ENCODE measurements around the gene HERC6.
"Not testable (repeated sequence)": the region's sequence is repeated elsewhere in the genome, so short reads cannot be mapped to it uniquely, and the experiment has no call there.

HERC6 gene

GRCh38 chr4:88341227-88342192, 37.1 kb upstream of the HERC6 start:
- Histone ChIP-seq H4K20me1 (ENCODE audit: low read depth, low read length) (no peaks in the 10 kb centered on the region), H3K4me3 (ENCODE audit: insufficient read depth, low read length, poor library complexity, severe bottlenecking) (no peak overlapping the region), H3K9me2 (replicated peaks; ENCODE audit: insufficient read depth, low read length) (no peaks in the 10 kb centered on the region), H3K36me3 (ENCODE audit: low read length) (no peaks in the 10 kb centered on the region), H3K27ac (ENCODE audit: low read depth, low read length) (no peak overlapping the region), H3K79me2 (ENCODE audit: insufficient read depth, low read length) (no peaks in the 10 kb centered on the region), H3F3A (ENCODE audit: insufficient read depth) (no peaks in the 10 kb centered on the region), H3K27me3 (ENCODE audit: low read length) (no peaks in the 10 kb centered on the region), H3K9ac (ENCODE audit: low read length) (no peak overlapping the region), H2AFZ (ENCODE audit: low read depth, low read length, severe bottlenecking) (no peak overlapping the region), H3K9me3 (ENCODE audit: insufficient read depth, low read length) (no peaks in the 10 kb centered on the region), H3K4me2 (ENCODE audit: low read depth, low read length, poor library complexity, severe bottlenecking) (no peak overlapping the region)
- TF ChIP-seq CTCF (IDR thresholded peaks at IDR 0.05; ENCODE audit: insufficient read depth, low read length, poor library complexity, severe bottlenecking): no peak
- no peak for TF ChIP-seq EZH2phosphoT487 (conservative IDR thresholded peaks at IDR 0.05; ENCODE audit: low read length)

GRCh38 chr4:88346902-88347301, 31.8 kb upstream of the HERC6 start:
- not testable (repeated sequence) for H2AFZ ChIP-seq (ENCODE audit: low read depth, low read length, severe bottlenecking); H3K27ac ChIP-seq (ENCODE audit: low read depth, low read length); H3K9me2 ChIP-seq (replicated peaks; ENCODE audit: insufficient read depth, low read length); H3K4me3 ChIP-seq (ENCODE audit: insufficient read depth, low read length, poor library complexity, severe bottlenecking); H3K36me3 ChIP-seq (ENCODE audit: low read length); H3K4me2 ChIP-seq (ENCODE audit: low read depth, low read length, poor library complexity, severe bottlenecking); H3K79me2 ChIP-seq (ENCODE audit: insufficient read depth, low read length); H3K27me3 ChIP-seq (ENCODE audit: low read length); H3K9me3 ChIP-seq (ENCODE audit: insufficient read depth, low read length); H4K20me1 ChIP-seq (ENCODE audit: low read depth, low read length); H3K9ac ChIP-seq (ENCODE audit: low read length); H3F3A ChIP-seq (ENCODE audit: insufficient read depth)

GRCh38 chr4:88348761-88349160, 29.9 kb upstream of the HERC6 start:
- not testable (repeated sequence) for H3K36me3 ChIP-seq (ENCODE audit: low read length); H3K27ac ChIP-seq (ENCODE audit: low read depth, low read length); H2AFZ ChIP-seq (ENCODE audit: low read depth, low read length, severe bottlenecking); H3K27me3 ChIP-seq (ENCODE audit: low read length); H3K4me3 ChIP-seq (ENCODE audit: insufficient read depth, low read length, poor library complexity, severe bottlenecking); H3K4me2 ChIP-seq (ENCODE audit: low read depth, low read length, poor library complexity, severe bottlenecking); H3K79me2 ChIP-seq (ENCODE audit: insufficient read depth, low read length); H3K9me3 ChIP-seq (ENCODE audit: insufficient read depth, low read length); H3K9me2 ChIP-seq (replicated peaks; ENCODE audit: insufficient read depth, low read length); H3K9ac ChIP-seq (ENCODE audit: low read length); H3F3A ChIP-seq (ENCODE audit: insufficient read depth); H4K20me1 ChIP-seq (ENCODE audit: low read depth, low read length)

GRCh38 chr4:88350786-88351185, 27.9 kb upstream of the HERC6 start:
- no peaks in the 10 kb centered on the region for H3K79me2 ChIP-seq (ENCODE audit: insufficient read depth, low read length)
- TF ChIP-seq CTCF (IDR thresholded peaks at IDR 0.05; ENCODE audit: insufficient read depth, low read length, poor library complexity, severe bottlenecking): no peak
- no peak for TF ChIP-seq EZH2phosphoT487 (conservative IDR thresholded peaks at IDR 0.05; ENCODE audit: low read length)
- no peaks in the 10 kb centered on the region for H3F3A ChIP-seq (ENCODE audit: insufficient read depth)
- no peaks in the 10 kb centered on the region for H3K27me3 ChIP-seq (ENCODE audit: low read length)
- H3K4me2 ChIP-seq (ENCODE audit: low read depth, low read length, poor library complexity, severe bottlenecking): no peak overlapping the region
- H3K27ac ChIP-seq (ENCODE audit: low read depth, low read length): no peak overlapping the region
- H2AFZ ChIP-seq (ENCODE audit: low read depth, low read length, severe bottlenecking): no peak overlapping the region
- H3K4me3 ChIP-seq (ENCODE audit: insufficient read depth, low read length, poor library complexity, severe bottlenecking): no peak overlapping the region
- H3K9ac ChIP-seq (ENCODE audit: low read length): no peak overlapping the region
- H3K36me3 ChIP-seq (ENCODE audit: low read length): no peaks in the 10 kb centered on the region
- no peaks in the 10 kb centered on the region for H4K20me1 ChIP-seq (ENCODE audit: low read depth, low read length)
- H3K9me3 ChIP-seq (ENCODE audit: insufficient read depth, low read length): peaks cover 4% of the 10 kb centered on the region; the same call in 1 of the 2 replicates
- H3K9me2 ChIP-seq (replicated peaks; ENCODE audit: insufficient read depth, low read length): no peaks in the 10 kb centered on the region
